ENCODE measurements around the gene CAMKMT. TPM values are rescaled to one million over a fixed set of nuclear protein-coding genes. Genes with fewer than 3 reads are reported as not detected.

CAMKMT gene
- total RNA-seq, 1 experiment from 2014 or later = 17.4 TPM

DNA sequence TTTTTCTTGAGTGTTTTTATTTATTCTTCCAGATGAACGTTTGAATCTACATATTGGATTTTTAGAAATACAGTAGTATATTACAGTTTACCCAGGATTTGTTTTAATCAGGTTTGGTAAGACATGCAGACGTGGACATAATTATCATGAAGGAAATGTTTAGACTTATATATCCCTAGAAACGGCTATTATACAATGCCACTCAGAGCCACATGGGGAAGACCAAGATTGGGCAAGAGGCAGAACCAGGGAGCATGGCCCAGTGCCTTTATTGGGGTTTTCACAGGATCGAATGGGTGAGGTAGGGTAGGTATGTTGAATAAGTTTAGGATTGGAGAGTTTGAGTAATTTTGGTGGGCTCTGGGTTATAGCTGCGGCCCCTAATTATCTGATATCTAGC lies 212.2 kb downstream of the CAMKMT start:
- Histone ChIP-seq H3K4ac (ENCODE audit: low read depth, low read length) (no peak overlapping the region), H2AFZ (ENCODE audit: low read length) (no peak overlapping the region), H2BK12ac (ENCODE audit: insufficient read length, low read depth, low read length) (no peak overlapping the region), H3K18ac (ENCODE audit: insufficient read length, low read depth, low read length) (no peak overlapping the region), H3K79me1 (ENCODE audit: insufficient read depth, low read depth, low read length, poor library complexity, severe bottlenecking) (no peaks in the 10 kb centered on the region), H2BK15ac (ENCODE audit: low read depth, low read length) (no peak overlapping the region), H2BK5ac (ENCODE audit: insufficient read length, low read length) (no peak overlapping the region), H4K91ac (ENCODE audit: insufficient read length, low read depth, low read length) (no peak overlapping the region), H3K14ac (ENCODE audit: insufficient read depth, low read length) (no peak overlapping the region), H4K20me1 (ENCODE audit: control insufficient read depth, insufficient read depth, insufficient read length) (no peaks in the 10 kb centered on the region), H4K5ac (ENCODE audit: insufficient read length, low read depth, low read length) (no peak overlapping the region), H3K27me3 (ENCODE audit: insufficient read depth, low read length) (no peaks in the 10 kb centered on the region), H3K4me2 (ENCODE audit: insufficient read depth, insufficient read length, low read length) (no peak overlapping the region), H2BK20ac (ENCODE audit: low read depth, low read length, poor library complexity, severe bottlenecking) (no peak overlapping the region), H3K56ac (ENCODE audit: insufficient read length, low read depth, low read length) (no peak overlapping the region), H3K9me3 (ENCODE audit: control insufficient read depth, low read depth, low read length) (no peaks in the 10 kb centered on the region), H3T11ph (ENCODE audit: low read length) (no peak overlapping the region), H3K79me2 (ENCODE audit: insufficient read depth, low read length) (no peaks in the 10 kb centered on the region), H3K23me2 (ENCODE audit: insufficient read length, low read depth, low read length, poor library complexity, severe bottlenecking) (no peaks in the 10 kb centered on the region), H4K8ac (replicated peaks; ENCODE audit: insufficient read length, low read depth, low read length) (no peak overlapping the region), H3K9ac (ENCODE audit: extremely low read depth, insufficient read length, low read length) (no peak overlapping the region), H2BK120ac (ENCODE audit: low read depth, low read length, poor library complexity, severe bottlenecking) (no peak overlapping the region), H2AK5ac (ENCODE audit: insufficient read length, low read length) (no peak overlapping the region), H3K27ac (ENCODE audit: insufficient read length, low read depth, low read length) (no peak overlapping the region), H3K23ac (ENCODE audit: insufficient read length, low read depth, low read length) (no peak overlapping the region), H3K4me1 (ENCODE audit: insufficient read depth, low read length) (no peaks in the 10 kb centered on the region; the same call in 1 of the 2 replicates)
- no peaks in the 10 kb centered on the region for H3K36me3 Mint-ChIP-seq (ENCODE audit: insufficient read depth in 1 of 3, low read depth in 3 of 3)
- H3K9me3 Mint-ChIP-seq = no peaks in the 10 kb centered on the region
- no CpG with 5 or more reads among the region's 5 CpGs for WGBS (ENCODE audit: extremely low coverage, insufficient read length, low lambda C conversion rate)
- H3K27me3 Mint-ChIP-seq (ENCODE audit: low read depth) = no peaks in the 10 kb centered on the region
- peaks cover 17 to 22% of the 10 kb centered on the region in 2 experiments for H3K4me1 Mint-ChIP-seq
- peak overlapping the region in 1 of 3 experiments; percentile 28; a peak in 1 of 7 replicates for H3K27ac Mint-ChIP-seq
- TF ChIP-seq, protein P1, sequence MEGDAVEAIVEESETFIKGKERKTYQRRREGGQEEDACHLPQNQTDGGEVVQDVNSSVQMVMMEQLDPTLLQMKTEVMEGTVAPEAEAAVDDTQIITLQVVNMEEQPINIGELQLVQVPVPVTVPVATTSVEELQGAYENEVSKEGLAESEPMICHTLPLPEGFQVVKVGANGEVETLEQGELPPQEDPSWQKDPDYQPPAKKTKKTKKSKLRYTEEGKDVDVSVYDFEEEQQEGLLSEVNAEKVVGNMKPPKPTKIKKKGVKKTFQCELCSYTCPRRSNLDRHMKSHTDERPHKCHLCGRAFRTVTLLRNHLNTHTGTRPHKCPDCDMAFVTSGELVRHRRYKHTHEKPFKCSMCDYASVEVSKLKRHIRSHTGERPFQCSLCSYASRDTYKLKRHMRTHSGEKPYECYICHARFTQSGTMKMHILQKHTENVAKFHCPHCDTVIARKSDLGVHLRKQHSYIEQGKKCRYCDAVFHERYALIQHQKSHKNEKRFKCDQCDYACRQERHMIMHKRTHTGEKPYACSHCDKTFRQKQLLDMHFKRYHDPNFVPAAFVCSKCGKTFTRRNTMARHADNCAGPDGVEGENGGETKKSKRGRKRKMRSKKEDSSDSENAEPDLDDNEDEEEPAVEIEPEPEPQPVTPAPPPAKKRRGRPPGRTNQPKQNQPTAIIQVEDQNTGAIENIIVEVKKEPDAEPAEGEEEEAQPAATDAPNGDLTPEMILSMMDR (conservative IDR thresholded peaks at IDR 0.05) = no peak
- no peak overlapping the region for H3K4me3 Mint-ChIP-seq
- DNase-seq = no peak

All from H9 (cell line).